ENCODE measurements around the gene SLC9A8. TPM values are rescaled to one million over a fixed set of nuclear protein-coding genes. Genes with fewer than 3 reads are reported as not detected.
A peak's percentile ranks its signal among the peaks of the same experiment; 100 is the strongest.

SLC9A8 gene
- total and polyA plus RNA-seq, 9 of the 15 experiments (the other 6 are each of a cell fraction or from before 2014, with no cell fraction given): 0.56 to 9.7 (median 5.0) TPM

DNA sequence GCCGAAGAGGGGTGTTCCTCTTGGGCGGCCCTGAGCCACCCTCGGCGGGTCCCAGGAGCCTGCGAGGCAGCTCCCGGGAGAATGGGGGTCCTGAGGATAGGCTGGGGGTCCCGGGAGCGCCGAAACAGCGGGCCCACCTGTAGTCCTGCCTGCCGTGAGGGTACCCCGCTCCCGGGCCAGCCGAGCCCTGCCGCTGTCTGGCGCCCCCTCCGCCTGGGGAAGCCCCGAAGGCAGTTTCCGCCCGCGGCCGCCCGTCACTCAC is 102.4 kb downstream of the SLC9A8 start:
- H3K36me3 ChIP-seq (ENCODE audit: control insufficient read depth, insufficient read depth, low read length): peaks cover 17% of the 10 kb centered on the region; the same call in 1 of the 3 replicates
- POLR2A ChIA-PET: interaction anchor here (0.6 to 1.5 kb wide), 10 partner anchors 12 to 635 kb away, joined by 3 to 5 read pairs (median 4); no protein-coding TSS in a partner anchor
- peaks cover 13% of the 10 kb centered on the region; the same call in 1 of the 2 replicates for H4K20me1 ChIP-seq (replicated peaks; ENCODE audit: control insufficient read depth, insufficient read depth, low read length)
- FAIRE-seq: no peak
- H2AFZ ChIP-seq (ENCODE audit: low read depth, low read length): peak overlapping the region; percentile 100
- peak overlapping the region; percentile 100 for H3K27ac ChIP-seq (ENCODE audit: extremely low read depth, low read depth, low read length)
- peak; percentile 47 for ATAC-seq
- intact Hi-C loops (cut with micrococcal nuclease): loop anchor here (2.0 kb wide), 1 partner anchor 14 kb away; no protein-coding TSS in a partner anchor
- peak overlapping the region; percentile 99 for H3K4me2 ChIP-seq (ENCODE audit: insufficient read depth, low read length)
- peak overlapping the region; percentile 93 for H3K4me3 ChIP-seq
- H3K79me2 ChIP-seq (ENCODE audit: control insufficient read depth, insufficient read depth, low read length): peaks cover 51% of the 10 kb centered on the region
- DNase-seq (ENCODE audit: extremely low read depth in 1 of 4, low spot score in 3 of 4): no peak
- no peaks in the 10 kb centered on the region for H3K9me3 ChIP-seq (replicated peaks; ENCODE audit: control insufficient read depth, insufficient read depth, low read depth, low read length)
- WGBS (ENCODE audit: insufficient coverage, low coverage, missing lambda C conversion rate): 2% methylated on average over 20 of the region's 23 CpGs
- CTCF ChIA-PET (ENCODE audit: low intra/inter-chr PET ratio): no interaction called here
- H3K9me1 ChIP-seq (ENCODE audit: control insufficient read depth, insufficient read depth, low read length): no peaks in the 10 kb centered on the region
- BruUV-seq (replicated peaks): no TSS peak
- in situ Hi-C loops (cut with MboI): no loop called here
- no peaks in the 10 kb centered on the region for H3K27me3 ChIP-seq (ENCODE audit: control insufficient read depth in 2 of 2, insufficient read depth in 2 of 2, low read length in 2 of 2)
- H3K9ac ChIP-seq (ENCODE audit: insufficient read depth in 1 of 2, low read depth in 2 of 2, low read length in 2 of 2): peak overlapping the region; percentile 95 to 99
- H3K4me1 ChIP-seq (replicated peaks in 1 of 2; ENCODE audit: control insufficient read depth in 2 of 2, insufficient read depth in 2 of 2, low read length in 2 of 2): peaks cover 16 to 18% of the 10 kb centered on the region in 2 experiments; a peak in 4 of 5 replicates
- TF ChIP-seq ZNF146 (CRISPR knock-in tag; IDR thresholded peaks at IDR 0.05; ENCODE audit: unreplicated experiment) (no peak), GABPB1 (CRISPR knock-in tag; IDR thresholded peaks at IDR 0.05) (no peak), NR2C2 (CRISPR knock-in tag; IDR thresholded peaks at IDR 0.05) (no peak), NR2C2 (tag; IDR thresholded peaks at IDR 0.05) (0 out of 2 replicates have a peak, but pooled peaks have one; percentile 94), ETV6 (IDR thresholded peaks at IDR 0.05; ENCODE audit: borderline replicate concordance in 1 of 2, low read depth in 2 of 2, low read length in 1 of 2) (no peak), ETV6 (CRISPR knock-in tag; IDR thresholded peaks at IDR 0.05; ENCODE audit: borderline replicate concordance) (peak; percentile 65; the same call in 1 of the 2 replicates), GABPA (tag; conservative IDR thresholded peaks at IDR 0.05; ENCODE audit: low read depth) (0 out of 2 replicates have a peak, but pooled peaks have one; percentile 84), FOXK1 (CRISPR knock-in tag; IDR thresholded peaks at IDR 0.05; ENCODE audit: borderline replicate concordance) (peak; percentile 37; the same call in 1 of the 2 replicates), CBX1 (IDR thresholded peaks at IDR 0.05; ENCODE audit: low read depth) (0 out of 2 replicates have a peak, but pooled peaks have one; percentile 39), NONO (IDR thresholded peaks at IDR 0.05; ENCODE audit: low read depth in 2 of 2, low read length in 1 of 2) (peak in 1 of 2 experiments; percentile 82; a peak in 1 of 4 replicates), ZBTB33 (CRISPR knock-in tag; IDR thresholded peaks at IDR 0.05) (0 out of 2 replicates have a peak, but pooled peaks have one; percentile 11), ZBTB1 (CRISPR knock-in tag; IDR thresholded peaks at IDR 0.05; ENCODE audit: borderline replicate concordance, low read depth) (0 out of 2 replicates have a peak, but pooled peaks have one; percentile 35)
- TF ChIP-seq, protein P1, sequence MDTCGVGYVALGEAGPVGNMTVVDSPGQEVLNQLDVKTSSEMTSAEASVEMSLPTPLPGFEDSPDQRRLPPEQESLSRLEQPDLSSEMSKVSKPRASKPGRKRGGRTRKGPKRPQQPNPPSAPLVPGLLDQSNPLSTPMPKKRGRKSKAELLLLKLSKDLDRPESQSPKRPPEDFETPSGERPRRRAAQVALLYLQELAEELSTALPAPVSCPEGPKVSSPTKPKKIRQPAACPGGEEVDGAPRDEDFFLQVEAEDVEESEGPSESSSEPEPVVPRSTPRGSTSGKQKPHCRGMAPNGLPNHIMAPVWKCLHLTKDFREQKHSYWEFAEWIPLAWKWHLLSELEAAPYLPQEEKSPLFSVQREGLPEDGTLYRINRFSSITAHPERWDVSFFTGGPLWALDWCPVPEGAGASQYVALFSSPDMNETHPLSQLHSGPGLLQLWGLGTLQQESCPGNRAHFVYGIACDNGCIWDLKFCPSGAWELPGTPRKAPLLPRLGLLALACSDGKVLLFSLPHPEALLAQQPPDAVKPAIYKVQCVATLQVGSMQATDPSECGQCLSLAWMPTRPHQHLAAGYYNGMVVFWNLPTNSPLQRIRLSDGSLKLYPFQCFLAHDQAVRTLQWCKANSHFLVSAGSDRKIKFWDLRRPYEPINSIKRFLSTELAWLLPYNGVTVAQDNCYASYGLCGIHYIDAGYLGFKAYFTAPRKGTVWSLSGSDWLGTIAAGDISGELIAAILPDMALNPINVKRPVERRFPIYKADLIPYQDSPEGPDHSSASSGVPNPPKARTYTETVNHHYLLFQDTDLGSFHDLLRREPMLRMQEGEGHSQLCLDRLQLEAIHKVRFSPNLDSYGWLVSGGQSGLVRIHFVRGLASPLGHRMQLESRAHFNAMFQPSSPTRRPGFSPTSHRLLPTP (IDR thresholded peaks at IDR 0.05; ENCODE audit: borderline replicate concordance, extremely low read depth, insufficient read length): no peak

Data from K562 (cell line).